Measurements from ENCODE around the gene C1QTNF2. TPM values are rescaled to one million over a fixed set of nuclear protein-coding genes. Genes with fewer than 3 reads are reported as not detected.

The C1QTNF2 gene
- total and polyA plus RNA-seq, 2 of the 4 experiments (the other 2 are of a cell fraction): 0.72 to 1.2 TPM

DNA sequence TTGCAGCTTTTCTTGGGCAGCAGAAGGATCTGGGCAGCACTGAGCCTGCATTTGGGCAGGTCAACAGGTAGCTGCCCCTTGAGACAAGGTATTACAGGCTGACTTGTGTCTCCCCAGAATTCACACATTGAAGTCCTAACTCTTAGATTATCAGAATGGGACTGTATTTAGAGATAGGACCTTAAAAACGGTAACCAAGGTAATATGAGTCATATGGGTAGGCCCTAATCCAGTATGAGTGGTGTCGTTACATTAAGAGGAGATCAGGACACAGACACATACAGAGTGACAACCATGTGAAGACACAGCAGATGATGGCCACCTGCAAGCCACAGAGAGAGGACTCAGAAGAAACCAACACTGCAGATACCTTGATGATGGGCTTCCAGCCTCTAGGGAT, 3.2 kb downstream of the C1QTNF2 start:
- BruUV-seq (replicated peaks): no TSS peak
- ATAC-seq (ENCODE audit: low read depth) (no peak), DNase-seq (no peak)
- Histone ChIP-seq H2BK120ac (ENCODE audit: low read depth, low read length) (no peak overlapping the region), H4K8ac (ENCODE audit: low read depth in 2 of 2, low read length in 2 of 2) (no peak overlapping the region), H3K4me1 (ENCODE audit: control insufficient read depth, insufficient read depth, low read length) (peaks cover 5% of the 10 kb centered on the region; the same call in 1 of the 2 replicates), H3K9me3 (ENCODE audit: control insufficient read depth, insufficient read depth, low read length) (no peaks in the 10 kb centered on the region), H3K79me1 (ENCODE audit: low read depth in 1 of 2, low read length in 2 of 2) (no peaks in the 10 kb centered on the region), H3K27ac (ENCODE audit: insufficient read depth, low read length) (no peak overlapping the region), H3K4me2 (ENCODE audit: low read depth, low read length) (no peak overlapping the region), H2AK9ac (replicated peaks; ENCODE audit: low read depth, low read length, poor library complexity) (no peak overlapping the region), H4K5ac (ENCODE audit: low read depth, low read length) (no peak overlapping the region), H2BK20ac (ENCODE audit: low read depth, low read length) (no peak overlapping the region), H3K4me3 (ENCODE audit: insufficient read depth, low read depth, low read length) (no peak overlapping the region), H4K91ac (ENCODE audit: insufficient read depth, low read depth, low read length) (no peak overlapping the region), H3K9ac (ENCODE audit: low read depth, low read length) (no peak overlapping the region), H3K4ac (ENCODE audit: low read depth, low read length) (no peak overlapping the region), H4K20me1 (ENCODE audit: insufficient read depth, low read length) (no peaks in the 10 kb centered on the region), H3K27me3 (ENCODE audit: control insufficient read depth, insufficient read depth, low read length) (peaks cover under 1% of the 10 kb centered on the region; the same call in 1 of the 2 replicates), H3K18ac (ENCODE audit: low read depth, low read length) (no peak overlapping the region), H2AFZ (replicated peaks; ENCODE audit: low read length, poor library complexity) (no peak overlapping the region), H3K23ac (ENCODE audit: low read depth, low read length) (no peak overlapping the region), H2AK5ac (ENCODE audit: low read depth, low read length) (no peak overlapping the region), H2BK5ac (ENCODE audit: low read depth, low read length, poor library complexity, severe bottlenecking) (no peak overlapping the region), H3K14ac (replicated peaks; ENCODE audit: low read depth, low read length) (no peak overlapping the region), H3K9me1 (ENCODE audit: insufficient read depth, low read length) (peaks cover 4% of the 10 kb centered on the region; the same call in 1 of the 2 replicates), H3K36me3 (ENCODE audit: control insufficient read depth, insufficient read depth, low read length) (no peaks in the 10 kb centered on the region), H2BK15ac (ENCODE audit: low read depth, low read length) (no peak overlapping the region), H3K56ac (ENCODE audit: extremely low read depth, insufficient read depth, low read length) (no peak overlapping the region)
- ChIA-PET POLR2A (ENCODE audit: unreplicated experiment) (no interaction called here), CTCF (no interaction called here)
- TF ChIP-seq RCOR1 (IDR thresholded peaks at IDR 0.05; ENCODE audit: insufficient replicate concordance, low read length): no peak
- in situ Hi-C loops (cut with MboI; ENCODE audit: low sequenced_read_pairs) (no loop called here), intact Hi-C loops (cut with micrococcal nuclease) (no loop called here), dilution Hi-C loops (cut with HindIII; ENCODE audit: low sequenced_read_pairs, unreplicated experiment) (loop anchor here (25.0 kb wide), 1 partner anchor 355 kb away; the partner anchor contains the start of gene TTC1)
- 80% methylated on average over 1 of the region's 2 CpGs; no CpG with 5 or more reads in 1 of the 2 experiments for WGBS, 2 experiments (ENCODE audit: extremely low coverage in 2 of 2, insufficient read length in 1 of 2)
